HEK293 (cell line): Measurements from ENCODE around the gene DENND1C.

Source experiments
- CTCF ChIA-PET: fragments of 350-600 bp; formaldehyde crosslinking; extraction: SDS; loops from one replicate; lab custom pipeline; 2021; ENCODE audit warnings: antibody characterized with exemption; lab: Yijun Ruan, JAX
- POLR2A ChIA-PET: fragments of 300-600 bp; formaldehyde crosslinking; extraction: SDS; loops from one replicate; lab custom pipeline; 2020; ENCODE audit warnings: antibody characterized with exemption, inconsistent platforms; lab: Yijun Ruan, JAX
- H3K27ac ChIP-seq: fragments of 200-500 bp; sonication (Bioruptor generic); 2 replicates; pipeline ENCODE4 v1.5.1; 2014; ENCODE audit warnings: low read depth, low read length, control low read depth, inconsistent platforms; ENCODE audit errors: extremely low read depth
- H3K36me3 ChIP-seq, 2 experiments: fragments of 200-500 bp in 1 of 2; sonication (Bioruptor generic) in 1 of 2; 1 replicate in 1 of 2; 2 replicates in 1 of 2; pipeline ENCODE4 v1.5.1; 2014 to 2017; ENCODE audit warnings: inconsistent platforms in 2 of 2, low read length in 2 of 2; ENCODE audit not compliant: control insufficient read depth in 2 of 2, insufficient read depth in 1 of 2
- H3K4me1 ChIP-seq: fragments of 200-500 bp; sonication (Bioruptor generic); 2 replicates; pipeline ENCODE4 v1.5.1; 2014; ENCODE audit warnings: mild to moderate bottlenecking, low read length, inconsistent platforms; ENCODE audit not compliant: control insufficient read depth, insufficient read depth
- H3K4me3 ChIP-seq: 2 replicates; pipeline ENCODE4 v1.5.1; 2011; ENCODE audit warnings: low read depth, mild to moderate bottlenecking, control low read depth, low read length, moderate library complexity
- H3K9me3 ChIP-seq: fragments of 200-500 bp; sonication (Bioruptor generic); 2 replicates; pipeline ENCODE4 v1.5.1; 2014; ENCODE audit warnings: low read depth, low read length, inconsistent platforms; ENCODE audit not compliant: control insufficient read depth, insufficient read depth
- ELK4 ChIP-seq: IDR thresholded peaks from 2 replicates; pipeline ENCODE4 v1.6.1; 2011; ENCODE audit warnings: mild to moderate bottlenecking, low read depth, low read length, borderline replicate concordance
- HOXC10 ChIP-seq: sonication (generic); formaldehyde crosslinking; IDR thresholded peaks from 2 replicates; pipeline ENCODE4 v1.8.1; 2023; ENCODE audit warnings: mild to moderate bottlenecking, missing genetic modification reagents
- HOXD13 ChIP-seq: sonication (generic); formaldehyde crosslinking; IDR thresholded peaks from 2 replicates; pipeline ENCODE4 v1.8.0; 2022; ENCODE audit warnings: missing genetic modification reagents, borderline replicate concordance
- IKZF3 ChIP-seq: fragments of 450-650 bp; IDR thresholded peaks from 2 replicates; pipeline ENCODE4 v1.5.0; 2018; ENCODE audit warnings: missing biosample characterization, mild to moderate bottlenecking, missing genetic modification characterization, moderate library complexity
- KLF10 ChIP-seq: fragments of 450-650 bp; IDR thresholded peaks from 2 replicates; pipeline ENCODE4 v1.5.1; 2018; ENCODE audit warnings: missing biosample characterization, mild to moderate bottlenecking, missing genetic modification characterization
- KLF8 ChIP-seq: fragments of 450-650 bp; formaldehyde crosslinking; IDR thresholded peaks from 2 replicates; pipeline ENCODE4 v1.5.1; 2016; ENCODE audit warnings: missing biosample characterization, missing genetic modification characterization
- PATZ1 ChIP-seq: fragments of 450-650 bp; formaldehyde crosslinking; IDR thresholded peaks from 2 replicates; pipeline ENCODE4 v1.5.1; 2016; ENCODE audit warnings: missing biosample characterization, missing genetic modification characterization
- PRDM10 ChIP-seq: fragments of 450-650 bp; formaldehyde crosslinking; IDR thresholded peaks from 2 replicates; pipeline ENCODE4 v1.5.1; 2016; ENCODE audit warnings: missing biosample characterization, missing genetic modification characterization
- SETDB1 ChIP-seq: IDR thresholded peaks from one replicate; pipeline ENCODE4 v1.6.1; 2017; ENCODE audit warnings: mild to moderate bottlenecking, low read length, moderate library complexity, mixed read lengths; ENCODE audit not compliant: insufficient read length
- YY2 ChIP-seq: fragments of 450-650 bp; formaldehyde crosslinking; IDR thresholded peaks from 2 replicates; pipeline ENCODE4 v1.5.1; 2016; ENCODE audit warnings: missing biosample characterization, missing genetic modification characterization
- ZBTB21 ChIP-seq: fragments of 450-650 bp; formaldehyde crosslinking; IDR thresholded peaks from 2 replicates; pipeline ENCODE4 v1.5.1; 2017; ENCODE audit warnings: missing biosample characterization, missing genetic modification characterization
- ZBTB48 ChIP-seq: fragments of 450-650 bp; formaldehyde crosslinking; IDR thresholded peaks from 2 replicates; pipeline ENCODE4 v1.5.1; 2016; ENCODE audit warnings: missing biosample characterization, missing genetic modification characterization
- ZFP3 ChIP-seq: fragments of 450-650 bp; formaldehyde crosslinking; IDR thresholded peaks from 2 replicates; pipeline ENCODE4 v1.5.1; 2016; ENCODE audit warnings: low read depth, missing biosample characterization, missing genetic modification characterization
- ZFP69B ChIP-seq: fragments of 450-650 bp; formaldehyde crosslinking; IDR thresholded peaks from 2 replicates; pipeline ENCODE4 v1.5.1; 2016; ENCODE audit warnings: missing biosample characterization, missing genetic modification characterization
- ZNF114 ChIP-seq: fragments of 450-650 bp; formaldehyde crosslinking; IDR thresholded peaks from 2 replicates; pipeline ENCODE4 v1.5.0; 2017; ENCODE audit warnings: missing biosample characterization, missing genetic modification characterization
- ZNF133 ChIP-seq: fragments of 450-650 bp; formaldehyde crosslinking; IDR thresholded peaks from 2 replicates; pipeline ENCODE4 v1.5.1; 2016; ENCODE audit warnings: missing biosample characterization, missing genetic modification characterization
- ZNF248 ChIP-seq: fragments of 450-650 bp; formaldehyde crosslinking; IDR thresholded peaks from 2 replicates; pipeline ENCODE4 v1.5.1; 2017; ENCODE audit warnings: missing biosample characterization, missing genetic modification characterization
- ZNF292 ChIP-seq: fragments of 450-650 bp; formaldehyde crosslinking; IDR thresholded peaks from 2 replicates; pipeline ENCODE4 v1.5.1; 2016; ENCODE audit warnings: low read depth, missing biosample characterization, missing genetic modification characterization, borderline replicate concordance
- ZNF302 ChIP-seq: fragments of 450-650 bp; formaldehyde crosslinking; IDR thresholded peaks from 2 replicates; pipeline ENCODE4 v1.5.1; 2016; ENCODE audit warnings: missing biosample characterization, missing genetic modification characterization, low read depth
- ZNF350 ChIP-seq: fragments of 450-650 bp; formaldehyde crosslinking; IDR thresholded peaks from 2 replicates; pipeline ENCODE4 v1.5.0; 2017; ENCODE audit warnings: missing biosample characterization, mild to moderate bottlenecking, missing genetic modification characterization
- ZNF391 ChIP-seq: fragments of 450-650 bp; formaldehyde crosslinking; IDR thresholded peaks from 2 replicates; pipeline ENCODE4 v1.5.1; 2016; ENCODE audit warnings: low read depth, missing biosample characterization, missing genetic modification characterization, borderline replicate concordance
- ZNF394 ChIP-seq: fragments of 450-650 bp; formaldehyde crosslinking; IDR thresholded peaks from 2 replicates; pipeline ENCODE4 v1.5.1; 2016; ENCODE audit warnings: missing biosample characterization, missing genetic modification characterization, mild to moderate bottlenecking, moderate library complexity, borderline replicate concordance
- ZNF558 ChIP-seq: fragments of 450-650 bp; formaldehyde crosslinking; IDR thresholded peaks from 2 replicates; pipeline ENCODE4 v1.5.1; 2016; ENCODE audit warnings: missing biosample characterization, missing genetic modification characterization
- ZNF561 ChIP-seq: fragments of 450-650 bp; IDR thresholded peaks from 2 replicates; pipeline ENCODE4 v1.5.1; 2018; ENCODE audit warnings: missing biosample characterization, missing genetic modification characterization, borderline replicate concordance
- ZNF585B ChIP-seq: fragments of 450-650 bp; formaldehyde crosslinking; IDR thresholded peaks from 2 replicates; pipeline ENCODE4 v1.5.1; 2016; ENCODE audit warnings: missing biosample characterization, missing genetic modification characterization
- ZNF610 ChIP-seq: fragments of 450-650 bp; formaldehyde crosslinking; IDR thresholded peaks from 2 replicates; pipeline ENCODE4 v1.5.1; 2016; ENCODE audit warnings: missing biosample characterization, missing genetic modification characterization, borderline replicate concordance
- ZNF639 ChIP-seq: fragments of 450-650 bp; formaldehyde crosslinking; IDR thresholded peaks from 2 replicates; pipeline ENCODE4 v1.5.1; 2016; ENCODE audit warnings: missing biosample characterization, missing genetic modification characterization
- ZNF76 ChIP-seq: fragments of 450-650 bp; formaldehyde crosslinking; IDR thresholded peaks from 2 replicates; pipeline ENCODE4; 2016; ENCODE audit warnings: low read depth, missing biosample characterization, missing genetic modification characterization, borderline replicate concordance
- ZNF776 ChIP-seq: fragments of 450-650 bp; formaldehyde crosslinking; IDR thresholded peaks from 2 replicates; pipeline ENCODE4 v1.5.0; 2017; ENCODE audit warnings: missing biosample characterization, missing genetic modification characterization, borderline replicate concordance
- ZXDB ChIP-seq: fragments of 450-650 bp; formaldehyde crosslinking; IDR thresholded peaks from 2 replicates; pipeline ENCODE4 v1.5.1; 2016; ENCODE audit warnings: missing biosample characterization, missing genetic modification characterization

The DENND1C gene

GRCh38 chr19:6424939-6425731 lies 56.5 kb downstream of the DENND1C start:
- H3K4me3 ChIP-seq: no peak overlapping the region
- CTCF ChIA-PET: interaction anchor here (0.6 to 1.3 kb wide), 6 partner anchors 297 to 1444 kb away, joined by 3 to 6 read pairs (median 4); no protein-coding TSS in a partner anchor
- peak overlapping the region; percentile 50 for H3K27ac ChIP-seq
- peak; percentile 81 for TF ChIP-seq ZBTB48 (tag by site-specific recombination)
- no peak for TF ChIP-seq ZNF292 (tag by site-specific recombination)
- TF ChIP-seq PATZ1 (tag by site-specific recombination): peak; percentile 36; the same call in 1 of the 2 replicates
- no peak for TF ChIP-seq ZNF114 (tag by site-specific recombination)
- TF ChIP-seq YY2: 0 out of 2 replicates have a peak, but pooled peaks have one; percentile 27
- TF ChIP-seq SETDB1: peak; percentile 92
- TF ChIP-seq ZNF639 (tag by site-specific recombination): 0 out of 2 replicates have a peak, but pooled peaks have one; percentile 17
- no peak for TF ChIP-seq ZNF585B (tag by site-specific recombination)
- peak; percentile 69 for TF ChIP-seq ZNF610 (tag by site-specific recombination)
- TF ChIP-seq ZXDB: peak; percentile 77
- no peak for TF ChIP-seq ZFP3 (tag by site-specific recombination)
- TF ChIP-seq ZNF133 (tag by site-specific recombination): no peak
- TF ChIP-seq HOXC10: peak; percentile 51; the same call in 1 of the 2 replicates
- peak; percentile 60; the same call in 1 of the 2 replicates for TF ChIP-seq KLF8 (tag by site-specific recombination)
- TF ChIP-seq ZNF248 (tag by site-specific recombination): no peak
- no peak for TF ChIP-seq ZNF776
- 0 out of 2 replicates have a peak, but pooled peaks have one; percentile 26 for TF ChIP-seq ZBTB21 (tag by site-specific recombination)
- TF ChIP-seq ZNF350 (tag by site-specific recombination): peak; percentile 99
- peak; percentile 99 for TF ChIP-seq HOXD13 (CRISPR knock-in tag)
- no peak for TF ChIP-seq ZNF558 (tag by site-specific recombination)
- peak; percentile 75 for TF ChIP-seq ZNF394 (tag by site-specific recombination)
- TF ChIP-seq ELK4: no peak
- TF ChIP-seq IKZF3 (tag by site-specific recombination): peak; percentile 96
- peak; percentile 90 for TF ChIP-seq ZNF76 (tag by site-specific recombination)
- peak; percentile 84 for TF ChIP-seq ZNF561 (tag by site-specific recombination)
- TF ChIP-seq ZFP69B (tag by site-specific recombination): peak; percentile 90
- peak; percentile 72 for TF ChIP-seq KLF10
- TF ChIP-seq ZNF391 (tag by site-specific recombination): no peak
- TF ChIP-seq ZNF302 (tag by site-specific recombination): no peak
- peak; percentile 78 for TF ChIP-seq PRDM10 (tag by site-specific recombination)

More at GRCh38 chr19:6424939-6425731, 56.5 kb downstream of the DENND1C start:
- Histone ChIP-seq H3K36me3 (peaks cover 4 to 33% of the 10 kb centered on the region in 2 experiments; a peak in 1 of 3 replicates), H3K4me1 (peaks cover 7% of the 10 kb centered on the region), H3K9me3 (no peaks in the 10 kb centered on the region)
- POLR2A ChIA-PET: interaction anchor here (0.5 to 2.1 kb wide), 20 partner anchors 9 to 412 kb away, joined by 3 to 25 read pairs (median 4); partner anchors contain the start of genes ALKBH7, CLPP, GPR108 and GTF2F1
